Glutamatergic neuron (in vitro differentiated cells): ENCODE data around the gene TNFRSF9. TPM values are rescaled to one million over a fixed set of nuclear protein-coding genes. Genes with fewer than 3 reads are reported as not detected.
"Not testable (repeated sequence)": the region's sequence is repeated elsewhere in the genome, so short reads cannot be mapped to it uniquely, and the experiment has no call there.

Source experiments
- DNase-seq: peaks from one replicate; pipeline ENCODE4 v3.0.0; 2022
- H3K27ac Mint-ChIP-seq: one replicate; pipeline ENCODE4 v1.8.0; 2020; ENCODE audit warnings: mild to moderate bottlenecking, mixed read lengths, inconsistent platforms; ENCODE audit not compliant: unreplicated experiment
- H3K27me3 Mint-ChIP-seq: one replicate; pipeline ENCODE4 v1.8.0; 2020; ENCODE audit warnings: mild to moderate bottlenecking, moderate library complexity, mixed read lengths, inconsistent platforms; ENCODE audit not compliant: unreplicated experiment
- H3K36me3 Mint-ChIP-seq: one replicate; pipeline ENCODE4 v1.8.0; 2020; ENCODE audit warnings: mild to moderate bottlenecking, mixed read lengths, inconsistent platforms; ENCODE audit not compliant: unreplicated experiment
- H3K4me1 Mint-ChIP-seq: one replicate; pipeline ENCODE4 v1.8.0; 2020; ENCODE audit warnings: mild to moderate bottlenecking, low read depth, mixed read lengths, inconsistent platforms; ENCODE audit not compliant: unreplicated experiment
- H3K4me3 Mint-ChIP-seq: one replicate; pipeline ENCODE4 v1.8.0; 2020; ENCODE audit warnings: mild to moderate bottlenecking, mixed read lengths, inconsistent platforms; ENCODE audit not compliant: unreplicated experiment
- H3K9me3 Mint-ChIP-seq: one replicate; pipeline ENCODE4 v1.8.0; 2020; ENCODE audit warnings: mild to moderate bottlenecking, moderate library complexity, mixed read lengths, inconsistent platforms; ENCODE audit not compliant: unreplicated experiment
- total RNA-seq: library from RNA; stranded (reverse); fragmentation: NEBNext Ultra II Directional; extraction: Animal tissue kit (Norgen Biotek cat#: 25700); gene quantifications from one replicate; pipeline ENCODE4 v1.2.1, GENCODE V29; 2021; ENCODE audit not compliant: unreplicated experiment
- TF ChIP-seq, protein P1 (sequence below): fragments of 200-600 bp; sonication (generic); IDR thresholded peaks from one replicate; pipeline ENCODE4 v1.5.0; 2021; ENCODE audit not compliant: partially characterized antibody, unreplicated experiment

The TNFRSF9 gene
- total RNA-seq, 1 donor from 2014 or later = 0.15 TPM

DNA sequence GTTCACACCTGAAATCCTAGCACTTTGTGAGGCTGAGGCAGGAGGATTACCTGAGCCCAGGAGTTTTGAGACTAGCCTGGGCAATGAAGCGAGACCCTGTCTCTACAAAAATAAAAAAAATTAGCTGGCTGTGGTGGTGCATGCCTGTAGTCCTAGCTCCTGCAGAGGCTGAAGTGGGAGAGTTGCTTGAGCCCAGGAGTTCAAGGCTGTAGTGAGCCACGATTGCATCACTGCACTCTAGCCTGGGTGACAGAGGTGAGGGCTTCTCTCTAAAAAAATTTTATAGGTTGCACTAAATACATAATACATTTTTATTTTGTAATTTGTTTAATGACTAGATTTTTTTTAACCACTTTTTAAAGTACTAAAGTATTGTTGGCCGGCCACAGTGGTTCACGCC, 27.0 kb upstream of the TNFRSF9 start:
- no peak for DNase-seq
- TF ChIP-seq, protein P1, sequence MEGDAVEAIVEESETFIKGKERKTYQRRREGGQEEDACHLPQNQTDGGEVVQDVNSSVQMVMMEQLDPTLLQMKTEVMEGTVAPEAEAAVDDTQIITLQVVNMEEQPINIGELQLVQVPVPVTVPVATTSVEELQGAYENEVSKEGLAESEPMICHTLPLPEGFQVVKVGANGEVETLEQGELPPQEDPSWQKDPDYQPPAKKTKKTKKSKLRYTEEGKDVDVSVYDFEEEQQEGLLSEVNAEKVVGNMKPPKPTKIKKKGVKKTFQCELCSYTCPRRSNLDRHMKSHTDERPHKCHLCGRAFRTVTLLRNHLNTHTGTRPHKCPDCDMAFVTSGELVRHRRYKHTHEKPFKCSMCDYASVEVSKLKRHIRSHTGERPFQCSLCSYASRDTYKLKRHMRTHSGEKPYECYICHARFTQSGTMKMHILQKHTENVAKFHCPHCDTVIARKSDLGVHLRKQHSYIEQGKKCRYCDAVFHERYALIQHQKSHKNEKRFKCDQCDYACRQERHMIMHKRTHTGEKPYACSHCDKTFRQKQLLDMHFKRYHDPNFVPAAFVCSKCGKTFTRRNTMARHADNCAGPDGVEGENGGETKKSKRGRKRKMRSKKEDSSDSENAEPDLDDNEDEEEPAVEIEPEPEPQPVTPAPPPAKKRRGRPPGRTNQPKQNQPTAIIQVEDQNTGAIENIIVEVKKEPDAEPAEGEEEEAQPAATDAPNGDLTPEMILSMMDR = no peak
- Mint-ChIP-seq H3K9me3 (no peaks in the 10 kb centered on the region), H3K36me3 (peaks cover 5% of the 10 kb centered on the region), H3K27ac (no peak overlapping the region), H3K27me3 (peaks cover 3% of the 10 kb centered on the region), H3K4me3 (no peak overlapping the region), H3K4me1 (peaks cover 2% of the 10 kb centered on the region)

DNA sequence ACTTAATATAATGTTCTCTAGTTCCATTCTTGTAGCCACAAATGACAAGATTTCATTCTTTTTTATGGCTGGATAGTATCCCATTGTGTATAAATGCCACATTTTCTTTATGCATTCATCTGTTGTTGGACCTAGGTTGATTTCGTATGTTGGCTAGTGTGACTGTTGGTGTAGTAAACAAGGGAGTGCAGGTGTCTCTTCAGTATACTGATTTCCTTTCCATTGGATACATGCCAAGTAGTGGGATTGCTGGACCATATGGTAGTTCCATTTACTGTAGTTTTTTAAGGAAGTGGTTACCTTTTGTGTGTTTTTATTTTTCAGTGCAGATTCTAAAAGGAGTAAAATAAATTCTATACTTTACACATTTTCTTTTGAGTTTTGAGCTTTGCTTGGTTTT, 26.6 kb upstream of the TNFRSF9 start:
- peaks cover 5% of the 10 kb centered on the region for H3K36me3 Mint-ChIP-seq
- peaks cover 3% of the 10 kb centered on the region for H3K27me3 Mint-ChIP-seq
- peaks cover 7% of the 10 kb centered on the region for H3K4me1 Mint-ChIP-seq
- no peak for DNase-seq
- peak overlapping the region; percentile 43 for H3K27ac Mint-ChIP-seq
- TF ChIP-seq, protein P1 = no peak
- no peaks in the 10 kb centered on the region for H3K9me3 Mint-ChIP-seq
- H3K4me3 Mint-ChIP-seq = no peak overlapping the region

DNA sequence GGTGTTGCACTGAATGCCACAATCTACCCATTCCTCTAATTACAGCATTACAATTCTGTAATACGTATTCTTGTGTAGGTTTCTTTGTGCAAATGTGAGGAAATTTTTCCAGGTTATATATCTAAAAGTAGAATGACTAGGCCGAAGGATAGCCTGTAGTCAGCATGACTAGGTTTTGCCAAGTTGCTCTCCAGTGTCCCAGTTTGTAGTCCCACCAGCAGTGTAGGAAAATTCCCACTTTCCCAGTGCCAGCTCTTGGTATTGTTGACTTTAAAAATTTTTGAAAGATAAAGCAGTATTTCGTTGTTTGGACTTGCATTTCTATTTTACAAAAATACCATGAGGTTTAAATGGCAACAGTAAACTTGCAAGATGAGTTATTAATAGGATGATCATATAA, 23.8 kb upstream of the TNFRSF9 start:
- TF ChIP-seq, protein P1 = no peak
- Mint-ChIP-seq H3K36me3 (peaks cover 5% of the 10 kb centered on the region), H3K9me3 (peaks cover 2% of the 10 kb centered on the region), H3K4me3 (no peak overlapping the region), H3K27ac (no peak overlapping the region), H3K27me3 (no peaks in the 10 kb centered on the region), H3K4me1 (peaks cover 11% of the 10 kb centered on the region)
- DNase-seq = no peak

DNA sequence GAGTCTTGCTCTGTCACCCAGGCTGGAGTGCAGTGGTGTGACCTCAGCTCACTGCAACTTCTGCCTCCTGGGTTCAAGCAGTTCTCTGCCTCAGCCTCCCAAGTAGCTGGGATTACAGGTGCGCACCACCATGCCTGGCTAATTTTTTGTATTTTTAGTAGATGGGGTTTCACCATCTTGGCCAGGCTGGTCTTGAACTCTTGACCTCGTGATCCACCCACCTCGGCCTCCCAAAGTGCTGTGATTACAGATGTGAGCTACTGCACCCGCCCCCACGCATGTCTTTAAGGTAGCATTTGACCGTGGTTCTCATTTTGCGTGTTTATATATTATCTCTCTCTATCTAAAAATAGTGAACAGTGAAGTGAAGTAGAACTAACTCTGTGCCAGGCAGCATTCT, 23.2 kb upstream of the TNFRSF9 start:
- H3K36me3 Mint-ChIP-seq, H3K27me3 Mint-ChIP-seq, H3K9me3 Mint-ChIP-seq, H3K27ac Mint-ChIP-seq, H3K4me3 Mint-ChIP-seq, DNase-seq: not testable (repeated sequence)
- peaks cover 11% of the 10 kb centered on the region for H3K4me1 Mint-ChIP-seq

DNA sequence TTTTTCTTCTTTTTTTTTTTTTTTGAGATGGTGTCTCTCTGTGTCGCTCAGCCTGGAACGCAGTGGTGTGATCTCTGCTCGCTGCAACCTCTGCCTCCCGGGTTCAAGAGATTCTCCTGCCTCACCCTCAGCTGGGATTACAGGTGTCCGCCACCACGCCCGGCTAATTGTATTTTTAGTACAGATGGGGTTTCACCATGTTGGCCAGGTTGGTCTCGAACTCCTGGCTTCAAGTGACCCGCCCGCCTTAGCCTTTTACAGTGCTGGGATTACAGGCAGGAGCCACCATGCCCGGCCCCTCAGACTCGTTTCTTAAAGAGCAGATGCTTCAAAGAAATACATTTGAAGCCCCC, 22.7 kb upstream of the TNFRSF9 start:
- not testable (repeated sequence) for H3K27me3 Mint-ChIP-seq, H3K36me3 Mint-ChIP-seq, H3K4me3 Mint-ChIP-seq, H3K9me3 Mint-ChIP-seq, H3K27ac Mint-ChIP-seq, DNase-seq
- peaks cover 11% of the 10 kb centered on the region for H3K4me1 Mint-ChIP-seq

DNA sequence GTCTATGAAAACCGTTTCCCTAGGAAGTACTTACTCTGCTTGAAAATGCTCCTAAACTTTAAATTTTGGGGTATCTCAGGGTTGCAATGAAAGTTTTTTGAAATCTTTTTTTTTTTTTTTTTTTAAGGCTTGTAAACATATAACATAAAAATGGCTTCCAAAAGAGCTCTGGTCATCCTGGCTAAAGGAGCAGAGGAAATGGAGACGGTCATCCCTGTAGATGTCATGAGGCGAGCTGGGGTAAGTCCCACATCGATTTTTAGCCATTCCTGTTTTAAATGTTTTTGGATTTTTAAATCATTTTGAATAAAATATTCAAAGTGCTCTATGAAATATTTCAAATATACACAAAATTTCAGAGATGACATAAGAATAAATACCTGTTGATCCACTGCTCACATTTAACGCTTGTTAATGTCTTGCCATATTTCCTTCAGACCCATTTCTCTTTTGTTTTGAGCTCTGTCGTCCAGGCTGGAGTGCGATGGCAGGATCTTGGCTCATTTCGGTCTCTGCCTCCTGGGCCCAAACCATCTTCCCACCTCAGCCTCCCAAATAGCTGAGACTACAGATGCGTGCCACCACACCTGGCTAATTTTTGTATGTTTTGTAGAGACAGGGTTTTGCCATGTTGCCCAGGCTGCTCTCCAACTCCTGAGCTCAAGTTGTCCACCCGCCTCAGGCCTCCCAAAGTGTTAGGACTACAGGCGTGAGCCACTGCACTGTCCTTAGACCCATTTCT, 22.2 kb upstream of the TNFRSF9 start:
- H3K27me3 Mint-ChIP-seq = no peaks in the 10 kb centered on the region
- H3K9me3 Mint-ChIP-seq = peaks cover 2% of the 10 kb centered on the region
- H3K36me3 Mint-ChIP-seq = peaks cover 5% of the 10 kb centered on the region
- peaks cover 11% of the 10 kb centered on the region for H3K4me1 Mint-ChIP-seq
- no peak for DNase-seq
- TF ChIP-seq, protein P1 = no peak
- H3K27ac Mint-ChIP-seq = peak overlapping the region; percentile 90
- H3K4me3 Mint-ChIP-seq = peak overlapping the region; percentile 97
